Hepatocyte (in vitro differentiated cells): ENCODE results near the gene RIT2.

Experiments used
- EZH2 ChIP-seq: fragments of 200-600 bp; sonication (generic); IDR thresholded peaks from 2 replicates; pipeline ENCODE4 v1.6.1; 2016; ENCODE audit warnings: antibody characterized with exemption, mild to moderate bottlenecking, borderline replicate concordance
- TF ChIP-seq, protein P1 (sequence below): fragments of 200-600 bp; sonication (generic); IDR thresholded peaks from 2 replicates; pipeline ENCODE4 v1.5.1; 2016; ENCODE audit warnings: antibody characterized with exemption, mild to moderate bottlenecking; ENCODE audit not compliant: poor library complexity

DNA sequence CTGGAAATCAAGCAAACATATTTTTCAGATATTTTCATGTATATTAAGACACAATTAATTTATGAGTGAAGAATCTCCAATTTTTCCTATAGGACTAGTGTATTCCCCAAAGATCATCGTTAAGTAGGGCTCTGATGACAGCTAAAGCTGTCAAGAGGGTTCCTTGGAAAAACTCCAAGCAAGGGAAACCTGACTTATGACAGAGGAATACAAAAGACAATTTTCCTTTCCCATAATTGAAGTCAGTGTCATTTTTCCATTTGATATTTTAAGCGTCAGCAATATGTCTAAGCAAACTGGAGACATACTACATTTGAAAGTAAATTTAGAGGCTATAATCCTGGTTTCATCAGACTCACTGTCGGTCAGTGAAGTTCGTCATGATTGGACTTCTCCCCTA, 36.1 kb downstream of the RIT2 start:
- TF ChIP-seq, protein P1, sequence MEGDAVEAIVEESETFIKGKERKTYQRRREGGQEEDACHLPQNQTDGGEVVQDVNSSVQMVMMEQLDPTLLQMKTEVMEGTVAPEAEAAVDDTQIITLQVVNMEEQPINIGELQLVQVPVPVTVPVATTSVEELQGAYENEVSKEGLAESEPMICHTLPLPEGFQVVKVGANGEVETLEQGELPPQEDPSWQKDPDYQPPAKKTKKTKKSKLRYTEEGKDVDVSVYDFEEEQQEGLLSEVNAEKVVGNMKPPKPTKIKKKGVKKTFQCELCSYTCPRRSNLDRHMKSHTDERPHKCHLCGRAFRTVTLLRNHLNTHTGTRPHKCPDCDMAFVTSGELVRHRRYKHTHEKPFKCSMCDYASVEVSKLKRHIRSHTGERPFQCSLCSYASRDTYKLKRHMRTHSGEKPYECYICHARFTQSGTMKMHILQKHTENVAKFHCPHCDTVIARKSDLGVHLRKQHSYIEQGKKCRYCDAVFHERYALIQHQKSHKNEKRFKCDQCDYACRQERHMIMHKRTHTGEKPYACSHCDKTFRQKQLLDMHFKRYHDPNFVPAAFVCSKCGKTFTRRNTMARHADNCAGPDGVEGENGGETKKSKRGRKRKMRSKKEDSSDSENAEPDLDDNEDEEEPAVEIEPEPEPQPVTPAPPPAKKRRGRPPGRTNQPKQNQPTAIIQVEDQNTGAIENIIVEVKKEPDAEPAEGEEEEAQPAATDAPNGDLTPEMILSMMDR = no peak
- TF ChIP-seq EZH2 = no peak
